RWPE2 (cell line): ENCODE measurements around the gene SERPINE3.

Source experiments
- ATAC-seq: fragments of 200-7000 bp; cut with Tn5 transposase; 3 replicates; pipeline ENCODE4 v1.9.1; 2021; ENCODE audit warnings: low read depth
- DNase-seq: peaks from one replicate; pipeline ENCODE4 v3.0.0-alpha.2; 2020; ENCODE audit warnings: low spot score
- H3K27ac ChIP-seq: fragments of 450-650 bp; 2 replicates; pipeline ENCODE4 v1.5.1; 2017; ENCODE audit warnings: mild to moderate bottlenecking; ENCODE audit not compliant: poor library complexity, severe bottlenecking
- H3K27me3 ChIP-seq: fragments of 250-450 bp; sonication (Bioruptor Pico); 2 replicates; pipeline ENCODE4 v1.5.1; 2021; ENCODE audit warnings: mild to moderate bottlenecking, moderate library complexity; ENCODE audit not compliant: insufficient read depth, poor library complexity, severe bottlenecking
- H3K36me3 ChIP-seq: fragments of 250-450 bp; sonication (Bioruptor Pico); 2 replicates; pipeline ENCODE4 v1.5.1; 2020; ENCODE audit warnings: low read depth, mild to moderate bottlenecking, moderate library complexity
- H3K4me1 ChIP-seq: fragments of 250-450 bp; sonication (Bioruptor Pico); 2 replicates; pipeline ENCODE4 v1.5.1; 2021; ENCODE audit warnings: mild to moderate bottlenecking, moderate library complexity; ENCODE audit not compliant: insufficient read depth, poor library complexity, severe bottlenecking
- H3K4me3 ChIP-seq: fragments of 250-450 bp; sonication (Bioruptor Pico); 2 replicates; pipeline ENCODE4 v1.5.1; 2021; ENCODE audit warnings: mild to moderate bottlenecking, moderate library complexity; ENCODE audit not compliant: severe bottlenecking
- H3K9me3 ChIP-seq: fragments of 250-450 bp; sonication (Bioruptor Pico); 2 replicates; pipeline ENCODE4 v1.5.1; 2021; ENCODE audit warnings: mild to moderate bottlenecking, moderate library complexity; ENCODE audit not compliant: severe bottlenecking
- CTCF ChIP-seq: fragments of 450-650 bp; IDR thresholded peaks from one replicate; pipeline ENCODE4 v1.5.1; 2017; ENCODE audit warnings: mild to moderate bottlenecking, moderate library complexity; ENCODE audit not compliant: poor library complexity, severe bottlenecking

The SERPINE3 gene

GRCh38 chr13:51364404-51365008 is 25.0 kb downstream of the SERPINE3 start:
- peaks cover 80% of the 10 kb centered on the region for H3K36me3 ChIP-seq
- no peak for TF ChIP-seq CTCF
- no peaks in the 10 kb centered on the region for H3K27me3 ChIP-seq
- H3K4me1 ChIP-seq = no peaks in the 10 kb centered on the region
- no peaks in the 10 kb centered on the region for H3K9me3 ChIP-seq
- no peak for DNase-seq
- ATAC-seq = peak; percentile 50; the same call in 1 of the 3 replicates
- no peak overlapping the region for H3K4me3 ChIP-seq
- no peak overlapping the region for H3K27ac ChIP-seq

- ATAC-seq = no peak
- no peak for TF ChIP-seq CTCF
- Histone ChIP-seq H3K36me3 (peaks cover 99% of the 10 kb centered on the region), H3K4me1 (no peaks in the 10 kb centered on the region), H3K4me3 (no peak overlapping the region), H3K27ac (no peak overlapping the region), H3K27me3 (no peaks in the 10 kb centered on the region), H3K9me3 (no peaks in the 10 kb centered on the region)
- DNase-seq = no peak
Observed at GRCh38 chr13:51370116-51370515, 30.6 kb downstream of the SERPINE3 start.

- Histone ChIP-seq H3K4me3 (no peak overlapping the region), H3K9me3 (no peaks in the 10 kb centered on the region), H3K36me3 (peaks cover 99% of the 10 kb centered on the region), H3K27ac (no peak overlapping the region), H3K4me1 (no peaks in the 10 kb centered on the region), H3K27me3 (no peaks in the 10 kb centered on the region)
- no peak for TF ChIP-seq CTCF
- no peak for DNase-seq
- no peak for ATAC-seq
Observed at GRCh38 chr13:51370811-51371210, 31.3 kb downstream of the SERPINE3 start.

- H3K27ac ChIP-seq = no peak overlapping the region
- peaks cover 99% of the 10 kb centered on the region for H3K36me3 ChIP-seq
- H3K4me3 ChIP-seq = no peak overlapping the region
- H3K4me1 ChIP-seq = no peaks in the 10 kb centered on the region
- no peak for DNase-seq
- no peaks in the 10 kb centered on the region for H3K9me3 ChIP-seq
- no peak for TF ChIP-seq CTCF
- no peak for ATAC-seq
- H3K27me3 ChIP-seq = no peaks in the 10 kb centered on the region
Observed at GRCh38 chr13:51371768-51372399, 32.4 kb downstream of the SERPINE3 start.

GRCh38 chr13:51373451-51373850 is 34.0 kb downstream of the SERPINE3 start:
- ATAC-seq (no peak), DNase-seq (no peak)
- Histone ChIP-seq H3K27me3 (no peaks in the 10 kb centered on the region), H3K4me1 (no peaks in the 10 kb centered on the region), H3K27ac (no peak overlapping the region), H3K36me3 (peaks cover 99% of the 10 kb centered on the region), H3K9me3 (no peaks in the 10 kb centered on the region), H3K4me3 (no peak overlapping the region)
- no peak for TF ChIP-seq CTCF
